Measurements from ENCODE around the gene PHF12. TPM values are rescaled to one million over a fixed set of nuclear protein-coding genes. Genes with fewer than 3 reads are reported as not detected.

PHF12 gene
- total and polyA plus RNA-seq, 8 donors, result 8.3 to 206 (median 24.7) TPM

GRCh38 chr17:28954886-28955285 lies 3.6 kb upstream of the PHF12 start:
- Histone ChIP-seq H3K4me3 (no peak overlapping the region), H3K27me3 (no peaks in the 10 kb centered on the region), H3K36me3 (no peaks in the 10 kb centered on the region), H3K27ac (no peak overlapping the region), H3K4me1 (peaks cover 7 to 13% (median 13%) of the 10 kb centered on the region in 4 donors), H3K9me3 (no peaks in the 10 kb centered on the region)
- no peak for DNase-seq
- intact Hi-C loops (cut with DNase I; ENCODE audit: low total_unique reads), result no loop called here
- WGBS, 5 donors, result 73 to 84% (median 77%) methylated on average over 2 of the region's 2 CpGs
- no peak for TF ChIP-seq POLR2AphosphoS5 (IDR thresholded peaks at IDR 0.05)
- TF ChIP-seq CTCF (IDR thresholded peaks at IDR 0.05), result no peak
- no peak for TF ChIP-seq POLR2A (IDR thresholded peaks at IDR 0.05)
- TF ChIP-seq EP300 (IDR thresholded peaks at IDR 0.05), result no peak

GRCh38 chr17:28953444-28954118 lies 2.3 kb upstream of the PHF12 start:
- Histone ChIP-seq H3K9me3 (no peaks in the 10 kb centered on the region), H3K27ac (peak overlapping the region in 2 of 5 donors; percentile 98 to 99), H3K36me3 (no peaks in the 10 kb centered on the region), H3K4me1 (peaks cover 10 to 20% (median 16%) of the 10 kb centered on the region in 4 donors), H3K27me3 (no peaks in the 10 kb centered on the region), H3K4me3 (no peak overlapping the region)
- intact Hi-C loops (cut with DNase I; ENCODE audit: low total_unique reads), result no loop called here
- DNase-seq, result peak; percentile 35 to 80
- 31 to 40% (median 33%) methylated on average over 5 of the region's 5 CpGs for WGBS, 5 donors
- peak in 5 of 7 experiments; percentile 71 to 92 (median 88) for TF ChIP-seq CTCF (IDR thresholded peaks at IDR 0.05)
- no peak for TF ChIP-seq EP300 (IDR thresholded peaks at IDR 0.05)

- TF ChIP-seq CTCF (IDR thresholded peaks at IDR 0.05) (no peak), EP300 (IDR thresholded peaks at IDR 0.05) (no peak), POLR2A (IDR thresholded peaks at IDR 0.05) (peak in 1 of 4 donors; percentile 54), POLR2AphosphoS5 (IDR thresholded peaks at IDR 0.05) (peak; percentile 84 to 98 (median 93))
- H3K9me3 ChIP-seq, result no peaks in the 10 kb centered on the region
- intact Hi-C loops (cut with DNase I; ENCODE audit: low total_unique reads), result no loop called here
- peaks cover 23 to 33% (median 29%) of the 10 kb centered on the region in 4 donors for H3K4me1 ChIP-seq
- peak overlapping the region; percentile 96 to 99 (median 98) for H3K4me3 ChIP-seq
- peaks cover 0 to 3% (median under 1%) of the 10 kb centered on the region in 4 donors for H3K36me3 ChIP-seq
- DNase-seq, result peak; percentile 96 to 100
- H3K27me3 ChIP-seq, result no peaks in the 10 kb centered on the region
- H3K27ac ChIP-seq, result peak overlapping the region; percentile 91 to 99 (median 98)
- 3 to 5% (median 4%) methylated on average over 35 to 36 of the region's 36 CpGs for whole genome bisulfite sequencing, 5 donors
Observed at GRCh38 chr17:28951991-28952975, 965 bp upstream of the PHF12 start.

GRCh38 chr17:28950752-28951427 lies 428 bp downstream of the PHF12 start:
- peak overlapping the region; percentile 91 to 99 (median 98) for H3K27ac ChIP-seq
- peak overlapping the region; percentile 96 to 99 (median 98) for H3K4me3 ChIP-seq
- H3K9me3 ChIP-seq, result no peaks in the 10 kb centered on the region
- H3K36me3 ChIP-seq, result peaks cover 0 to 5% (median 4%) of the 10 kb centered on the region in 4 donors
- peaks cover 35 to 47% (median 43%) of the 10 kb centered on the region in 4 donors for H3K4me1 ChIP-seq
- intact Hi-C loops (cut with DNase I; ENCODE audit: low total_unique reads), result no loop called here
- 0 to 2% (median 1%) methylated on average over 24 to 51 of the region's 51 CpGs for WGBS, 5 donors
- no peaks in the 10 kb centered on the region for H3K27me3 ChIP-seq
- no peak for DNase-seq
- no peak for TF ChIP-seq CTCF (IDR thresholded peaks at IDR 0.05)
- no peak for TF ChIP-seq POLR2A (IDR thresholded peaks at IDR 0.05)
- TF ChIP-seq EP300 (IDR thresholded peaks at IDR 0.05), result no peak
- TF ChIP-seq POLR2AphosphoS5 (IDR thresholded peaks at IDR 0.05), result no peak
